Measurements from ENCODE around the gene ICAM2.

DNA sequence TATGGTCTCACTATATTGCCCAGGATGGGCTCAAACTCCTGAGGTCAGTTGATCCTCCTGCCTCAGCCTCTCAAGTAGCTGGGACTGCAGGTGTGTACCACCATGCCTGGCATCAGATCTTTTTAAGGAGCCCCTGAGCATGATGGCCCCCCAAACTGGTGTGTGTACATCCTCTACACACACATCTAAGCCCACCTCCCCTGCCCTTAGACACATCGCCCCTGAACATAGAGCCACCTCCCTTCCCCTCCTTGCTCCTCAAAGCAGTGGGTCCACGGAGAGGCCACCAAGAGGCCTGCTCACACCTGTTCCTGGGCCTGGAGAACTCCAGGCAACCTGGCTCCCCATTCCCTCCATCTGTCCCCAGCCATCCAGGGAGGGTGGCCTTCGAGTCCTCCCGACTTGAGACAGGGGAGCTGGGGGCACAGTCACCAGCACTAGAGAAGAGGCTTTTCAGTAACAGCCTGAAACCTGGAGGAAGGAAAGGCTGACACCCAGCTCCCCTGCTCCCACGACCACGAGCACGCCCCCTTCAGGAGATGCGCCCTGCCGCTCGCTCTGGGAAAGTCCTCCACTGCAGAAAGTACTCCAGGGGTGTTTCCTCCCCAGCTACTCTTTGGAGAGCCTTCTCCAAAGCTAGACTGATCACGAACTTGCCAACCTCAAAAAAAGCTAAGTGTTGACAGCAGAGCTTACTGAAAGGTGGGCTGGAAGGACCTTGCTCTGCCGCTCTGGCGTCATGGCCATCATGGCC is 34.9 kb downstream of the ICAM2 start:
- TF ChIP-seq, protein P1, sequence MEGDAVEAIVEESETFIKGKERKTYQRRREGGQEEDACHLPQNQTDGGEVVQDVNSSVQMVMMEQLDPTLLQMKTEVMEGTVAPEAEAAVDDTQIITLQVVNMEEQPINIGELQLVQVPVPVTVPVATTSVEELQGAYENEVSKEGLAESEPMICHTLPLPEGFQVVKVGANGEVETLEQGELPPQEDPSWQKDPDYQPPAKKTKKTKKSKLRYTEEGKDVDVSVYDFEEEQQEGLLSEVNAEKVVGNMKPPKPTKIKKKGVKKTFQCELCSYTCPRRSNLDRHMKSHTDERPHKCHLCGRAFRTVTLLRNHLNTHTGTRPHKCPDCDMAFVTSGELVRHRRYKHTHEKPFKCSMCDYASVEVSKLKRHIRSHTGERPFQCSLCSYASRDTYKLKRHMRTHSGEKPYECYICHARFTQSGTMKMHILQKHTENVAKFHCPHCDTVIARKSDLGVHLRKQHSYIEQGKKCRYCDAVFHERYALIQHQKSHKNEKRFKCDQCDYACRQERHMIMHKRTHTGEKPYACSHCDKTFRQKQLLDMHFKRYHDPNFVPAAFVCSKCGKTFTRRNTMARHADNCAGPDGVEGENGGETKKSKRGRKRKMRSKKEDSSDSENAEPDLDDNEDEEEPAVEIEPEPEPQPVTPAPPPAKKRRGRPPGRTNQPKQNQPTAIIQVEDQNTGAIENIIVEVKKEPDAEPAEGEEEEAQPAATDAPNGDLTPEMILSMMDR (IDR thresholded peaks at IDR 0.05): no peak
- TF ChIP-seq POLR2A (IDR thresholded peaks at IDR 0.05): no peak

Measured in ovary (tissue), 3 donors.